Adrenal gland (tissue), 19 donors: ENCODE measurements around the gene TAS2R30. TPM values are rescaled to one million over a fixed set of nuclear protein-coding genes. Genes with fewer than 3 reads are reported as not detected.

Source experiments
- DNase-seq, 7 donors: peaks; one replicate each; pipeline ENCODE4 v3.0.0-alpha.2; 2019 to 2020
- H3K27ac ChIP-seq, 5 donors: fragments of 200-600 bp; sonication (generic) in 4 of 5; 1 replicate in 3 of 5; 2 replicates in 2 of 5; pipeline versions ENCODE4 v1.5.1 to v1.8.0; 2016 to 2020; ENCODE audit warnings: mild to moderate bottlenecking in 1 of 5
- H3K27me3 ChIP-seq: fragments of 200-600 bp; 2 replicates; pipeline ENCODE4 v1.8.0; 2021
- H3K36me3 ChIP-seq, 2 donors: fragments of 200-600 bp; replicated peaks in 1 of 2; 1 replicate in 1 of 2; 2 replicates in 1 of 2; pipeline versions ENCODE4 v1.5.1 to v1.8.0; 2018 to 2022
- H3K4me1 ChIP-seq, 2 donors: fragments of 200-600 bp; replicated peaks in 1 of 2; 1 replicate in 1 of 2; 2 replicates in 1 of 2; pipeline versions ENCODE4 v1.5.1 to v1.8.0; 2018 to 2021
- H3K4me3 ChIP-seq, 4 donors: fragments of 200-600 bp; sonication (generic) in 3 of 4; one replicate each; pipeline ENCODE4 v1.5.1; 2016 to 2018
- H3K9me3 ChIP-seq, 3 donors: fragments of 200-600 bp; sonication (generic) in 1 of 3; replicated peaks in 1 of 3; 1 replicate in 2 of 3; 2 replicates in 1 of 3; pipeline versions ENCODE4 v1.5.1 to v1.8.0; 2016 to 2021
- POLR2A ChIP-seq, 2 donors: fragments of 450-650 bp; IDR thresholded peaks; one replicate each; pipeline ENCODE4 v1.6.1; 2017; ENCODE audit warnings: antibody characterized with exemption in 2 of 2, mild to moderate bottlenecking in 2 of 2, moderate library complexity in 1 of 2
- WGBS, 4 donors: extraction: QIAGEN DNeasy Blood & Tissue Kit in 2 of 4; methylation state at CpG; one replicate each; pipeline versions ENCODE4 v1.1.5 to v1.1.7; 2013 to 2017; 5-methylcytosine and 5-hydroxymethylcytosine counted together
- intact Hi-C, 2 donors: fragments of 100-400 bp; cut with DNase I; formaldehyde crosslinking; loops; one replicate each; pipeline versions ENCODE4 v1.14.1 to v1.15.0; 2022 to 2023
- long read RNA-seq, 10 donors: library from polyadenylated mRNA in 3 of 10; unstranded in 2 of 10; stranded (forward) in 1 of 10; transcript quantifications; one replicate each; pipeline ENCODE4 v2.0.0 and lab custom pipeline, GENCODE V29; 2021 to 2026
- polyA plus RNA-seq, 3 donors: library from polyadenylated mRNA; stranded (reverse); fragments of 200-250 nt in 2 of 3; fragments of 350-450 nt in 1 of 3; fragmentation: Illumina TruSeq in 1 of 3; extraction: RNeasy Lipid Tissue Mini Kit (QIAGEN cat#74804) in 1 of 3; gene quantifications; one replicate each; pipeline ENCODE4 v1.2.3, GENCODE V29; 2013 to 2014
- total RNA-seq, 9 donors: library from RNA; depleted of rRNA in 4 of 9; stranded (reverse); fragments of >200 nt in 4 of 9; fragments of 120-200 nt in 1 of 9; fragmentation: NEBNext Ultra II Directional in 1 of 9; extraction: Animal tissue kit (Norgen Biotek cat#: 25700) in 1 of 9; gene quantifications; one replicate each; pipeline versions ENCODE4 v1.1.0 to v1.2.4, GENCODE V29; 2013 to 2023
- TF ChIP-seq, protein P1 (sequence below), 6 experiments: fragments of 450-650 bp in 4 of 6; fragments of 200-600 bp in 2 of 6; sonication (generic) in 1 of 6; IDR thresholded peaks; 1 replicate in 5 of 6; 2 replicates in 1 of 6; pipeline versions ENCODE4 v1.5.1 to v1.8.0; 2016 to 2021; ENCODE audit warnings: antibody characterized with exemption in 6 of 6, mild to moderate bottlenecking in 2 of 6, moderate library complexity in 1 of 6
- donor health status: healthy with polysubstance abuse.
- donor health status: Bipolar disorder and iron deficiency.
- donor health status: DM: yes; HTN: yes; CAD: no.
- donor health status: DM: no; HTN: no; CAD: no.
- donor health status: DM: no; HTN: no; CAD: no.
- donor health status: DM: yes; HTN: yes; CAD: no.

TAS2R30 gene, protein sequence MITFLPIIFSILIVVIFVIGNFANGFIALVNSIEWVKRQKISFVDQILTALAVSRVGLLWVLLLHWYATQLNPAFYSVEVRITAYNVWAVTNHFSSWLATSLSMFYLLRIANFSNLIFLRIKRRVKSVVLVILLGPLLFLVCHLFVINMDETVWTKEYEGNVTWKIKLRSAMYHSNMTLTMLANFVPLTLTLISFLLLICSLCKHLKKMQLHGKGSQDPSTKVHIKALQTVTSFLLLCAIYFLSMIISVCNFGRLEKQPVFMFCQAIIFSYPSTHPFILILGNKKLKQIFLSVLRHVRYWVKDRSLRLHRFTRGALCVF
- total RNA-seq (10 to 100 TPM in 2 of 9 donors, 1 to 10 TPM in 7; 1.8 to 16.0 (median 3.1) TPM), polyA plus RNA-seq (under 1 TPM in 2 of 3 donors, not detected in 1; 0.07 to 0.64 TPM)
- long read RNA-seq, donor 1: 0 reads
- long read RNA-seq, donor 2: 0 reads
- long read RNA-seq, donor 3: 0 reads
- long read RNA-seq, donor 4: 0 reads
- long read RNA-seq, donor 5: 0 reads
- long read RNA-seq, donor 6: 0 reads
- long read RNA-seq, donor 7: 0 reads
- long read RNA-seq, donor 8: 0 reads
- long read RNA-seq, donor 9: 0 reads
- long read RNA-seq, donor 10: 0 reads

DNA sequence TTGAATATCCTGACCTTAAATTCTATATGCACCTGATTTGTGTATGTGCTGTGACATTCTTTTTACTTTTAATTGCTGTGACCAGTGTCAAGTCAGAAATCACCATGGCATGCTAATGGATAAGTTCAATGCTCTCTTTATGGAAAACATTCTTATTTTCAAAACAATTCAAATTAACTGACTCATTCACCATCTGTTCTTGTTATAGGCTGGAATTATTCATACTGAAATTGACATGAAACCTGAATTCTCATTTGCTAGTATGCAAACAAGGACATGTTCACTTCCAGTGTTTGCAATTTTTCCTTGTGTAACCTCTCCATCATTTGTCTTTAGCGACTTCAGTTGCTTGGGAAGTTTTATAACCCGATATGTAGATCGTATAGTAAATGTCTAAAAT is at the start of gene TAS2R30:
TAS2R30 (minus strand) TSS at position 340 of the 400 bp plus-strand sequence. CDS start 400 bp downstream, outside the sequence.
- intact Hi-C loops: no loop called here
- no peak for DNase-seq
- 60 to 84% (median 79%) methylated on average over 3 of the region's 3 CpGs for WGBS, 4 donors
- H3K27ac ChIP-seq: no peak within 1 kb of the TSS
- no peaks in the 10 kb centered on the region for H3K9me3 ChIP-seq
- H3K36me3 ChIP-seq: no peaks in the 10 kb centered on the region
- H3K4me3 ChIP-seq: no peak within 1 kb of the TSS
- TF ChIP-seq, protein P1, sequence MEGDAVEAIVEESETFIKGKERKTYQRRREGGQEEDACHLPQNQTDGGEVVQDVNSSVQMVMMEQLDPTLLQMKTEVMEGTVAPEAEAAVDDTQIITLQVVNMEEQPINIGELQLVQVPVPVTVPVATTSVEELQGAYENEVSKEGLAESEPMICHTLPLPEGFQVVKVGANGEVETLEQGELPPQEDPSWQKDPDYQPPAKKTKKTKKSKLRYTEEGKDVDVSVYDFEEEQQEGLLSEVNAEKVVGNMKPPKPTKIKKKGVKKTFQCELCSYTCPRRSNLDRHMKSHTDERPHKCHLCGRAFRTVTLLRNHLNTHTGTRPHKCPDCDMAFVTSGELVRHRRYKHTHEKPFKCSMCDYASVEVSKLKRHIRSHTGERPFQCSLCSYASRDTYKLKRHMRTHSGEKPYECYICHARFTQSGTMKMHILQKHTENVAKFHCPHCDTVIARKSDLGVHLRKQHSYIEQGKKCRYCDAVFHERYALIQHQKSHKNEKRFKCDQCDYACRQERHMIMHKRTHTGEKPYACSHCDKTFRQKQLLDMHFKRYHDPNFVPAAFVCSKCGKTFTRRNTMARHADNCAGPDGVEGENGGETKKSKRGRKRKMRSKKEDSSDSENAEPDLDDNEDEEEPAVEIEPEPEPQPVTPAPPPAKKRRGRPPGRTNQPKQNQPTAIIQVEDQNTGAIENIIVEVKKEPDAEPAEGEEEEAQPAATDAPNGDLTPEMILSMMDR (IDR thresholded peaks at IDR 0.05): no peak
- no peak for TF ChIP-seq POLR2A (IDR thresholded peaks at IDR 0.05)
- no peaks in the 10 kb centered on the region for H3K27me3 ChIP-seq
- peaks cover 0 to 13% of the 10 kb centered on the region in 2 donors for H3K4me1 ChIP-seq

DNA sequence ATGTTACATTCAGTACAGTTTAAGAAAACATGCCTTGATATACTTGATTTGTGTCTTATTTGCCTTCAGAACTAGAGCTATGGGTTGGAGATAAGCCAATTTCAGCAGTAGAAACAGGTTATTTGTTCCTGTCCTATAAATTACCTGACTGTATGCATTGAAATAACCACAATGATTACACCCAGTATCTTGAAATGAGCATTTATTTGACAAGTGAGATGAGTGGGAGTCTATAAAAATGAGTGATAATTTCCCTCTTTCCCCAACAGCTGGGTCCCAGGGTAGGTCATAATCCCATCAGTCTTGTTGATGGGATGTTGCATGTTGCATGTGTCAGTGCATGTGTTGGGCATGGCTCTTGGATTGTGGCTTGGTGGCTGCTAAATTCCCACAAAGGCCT is 48.6 kb upstream of the TAS2R30 start:
- intact Hi-C loops: no loop called here
- DNase-seq: no peak
- H3K4me1 ChIP-seq: no peaks in the 10 kb centered on the region
- no peaks in the 10 kb centered on the region for H3K9me3 ChIP-seq
- H3K36me3 ChIP-seq: no peaks in the 10 kb centered on the region
- no peak for TF ChIP-seq POLR2A (IDR thresholded peaks at IDR 0.05)
- TF ChIP-seq, protein P1 (IDR thresholded peaks at IDR 0.05): no peak
- no peak overlapping the region for H3K4me3 ChIP-seq
- no peak overlapping the region for H3K27ac ChIP-seq
- no peaks in the 10 kb centered on the region for H3K27me3 ChIP-seq

DNA sequence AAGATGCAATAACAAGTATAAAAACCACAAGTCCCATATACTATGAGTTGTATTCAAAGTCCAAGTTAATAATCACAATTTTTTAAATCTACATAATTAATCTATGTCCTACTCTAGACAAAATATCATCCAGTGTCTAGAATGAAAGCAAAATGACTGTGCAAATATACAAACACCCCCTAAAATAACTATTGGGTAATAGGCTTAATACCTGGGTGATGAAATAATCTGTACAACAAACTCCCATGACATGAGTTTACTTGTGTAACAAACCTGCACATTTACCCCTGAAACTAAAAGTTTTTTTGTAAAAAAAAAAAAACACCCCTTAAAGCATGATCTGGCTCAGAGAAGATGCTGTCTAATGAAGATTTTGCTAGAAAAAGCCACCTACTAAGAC is 48.1 kb upstream of the TAS2R30 start:
- no peak for DNase-seq
- H3K36me3 ChIP-seq: no peaks in the 10 kb centered on the region
- TF ChIP-seq POLR2A (IDR thresholded peaks at IDR 0.05): no peak
- TF ChIP-seq, protein P1 (IDR thresholded peaks at IDR 0.05): no peak

DNA sequence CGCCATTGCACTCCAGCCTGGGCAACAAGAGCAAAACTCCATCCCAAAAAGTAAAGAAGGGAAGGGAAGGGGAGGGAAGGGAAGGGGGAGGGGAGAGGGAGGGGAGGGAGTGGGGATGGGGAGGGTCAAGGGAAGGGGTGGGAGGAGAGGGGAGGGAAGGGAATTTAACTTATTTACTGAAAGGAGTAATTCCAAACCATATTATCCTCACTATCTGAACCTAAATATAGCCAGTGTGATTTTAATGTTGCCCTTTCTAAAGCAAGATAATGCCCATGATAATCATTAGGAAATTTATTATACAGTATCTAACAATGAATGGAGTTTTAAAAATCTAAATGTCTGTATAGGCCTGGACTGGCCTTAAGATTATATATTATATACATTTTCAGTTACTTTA is 43.8 kb upstream of the TAS2R30 start:
- Histone ChIP-seq H3K27ac (no peak overlapping the region), H3K9me3 (no peaks in the 10 kb centered on the region), H3K36me3 (no peaks in the 10 kb centered on the region), H3K27me3 (no peaks in the 10 kb centered on the region), H3K4me1 (peaks cover 0 to 11% of the 10 kb centered on the region in 2 donors), H3K4me3 (no peak overlapping the region)
- WGBS, 4 donors: 86 to 100% (median 96%) methylated on average over 1 of the region's 1 CpG
- TF ChIP-seq, protein P1 (IDR thresholded peaks at IDR 0.05): no peak
- intact Hi-C loops: no loop called here
- DNase-seq: no peak

More for the DNA sequence above, 48.1 kb upstream of the TAS2R30 start:
- H3K4me1 ChIP-seq: no peaks in the 10 kb centered on the region
- no peak overlapping the region for H3K27ac ChIP-seq
- no peaks in the 10 kb centered on the region for H3K9me3 ChIP-seq
- no peaks in the 10 kb centered on the region for H3K27me3 ChIP-seq
- intact Hi-C loops: no loop called here
- H3K4me3 ChIP-seq: no peak overlapping the region
